SK-N-SH (cell line): ENCODE measurements around the gene CSNK1G2. TPM values are rescaled to one million over a fixed set of nuclear protein-coding genes. Genes with fewer than 3 reads are reported as not detected.

Experiments
- CTCF ChIA-PET: fragments of 300-600, 350-600 bp; formaldehyde crosslinking; extraction: SDS; loops from one replicate; lab custom pipeline; 2021; lab: Yijun Ruan, JAX
- POLR2A ChIA-PET: fragments of 350-600 bp; sonication (Branson Sonifier 250); formaldehyde crosslinking; extraction: SDS; loops from one replicate; lab custom pipeline; 2020; ENCODE audit warnings: antibody characterized with exemption, inconsistent platforms; lab: Yijun Ruan, JAX
- DNase-seq: peaks from one replicate; pipeline ENCODE4 v3.0.0; 2012
- H2AFZ ChIP-seq: fragments of 200-600 bp; sonication (generic); 2 replicates; pipeline ENCODE4 v1.8.1; 2016; ENCODE audit warnings: antibody characterized with exemption, mild to moderate bottlenecking, low read depth
- H3F3A ChIP-seq: fragments of 200-600 bp; sonication (generic); replicated peaks from 2 replicates; pipeline ENCODE3; 2016; ENCODE audit warnings: antibody characterized with exemption, mild to moderate bottlenecking; ENCODE audit not compliant: insufficient read depth
- H3K27ac ChIP-seq, 2 experiments: fragments of 200-500 bp in 1 of 2; fragments of 200-600 bp in 1 of 2; sonication (Bioruptor generic) in 1 of 2; sonication (generic), shearing (Covaris generic) in 1 of 2; 2 replicates each; pipeline versions ENCODE4 v1.5.1 to v1.6.1; 2014 to 2016; ENCODE audit warnings: low read depth in 2 of 2, inconsistent platforms in 1 of 2, low read length in 1 of 2, mild to moderate bottlenecking in 1 of 2, mixed read lengths in 1 of 2
- H3K27me3 ChIP-seq: fragments of 200-600 bp; sonication (generic), shearing (Covaris generic); 2 replicates; pipeline ENCODE4 v1.6.1; 2016; ENCODE audit warnings: mixed run types; ENCODE audit not compliant: insufficient read depth
- H3K36me3 ChIP-seq, 2 experiments: fragments of 200-500 bp in 1 of 2; fragments of 200-600 bp in 1 of 2; sonication (Bioruptor generic) in 1 of 2; sonication (generic) in 1 of 2; replicated peaks in 1 of 2; 2 replicates each; pipeline versions ENCODE3 to v1.5.1; 2014 to 2016; ENCODE audit warnings: low read length in 1 of 2, mild to moderate bottlenecking in 1 of 2; ENCODE audit not compliant: insufficient read depth in 2 of 2, control insufficient read depth in 1 of 2
- H3K4me1 ChIP-seq, 2 experiments: fragments of 200-500 bp in 1 of 2; fragments of 200-600 bp in 1 of 2; sonication (Bioruptor generic) in 1 of 2; sonication (generic), shearing (Covaris generic) in 1 of 2; 2 replicates each; pipeline versions ENCODE4 v1.5.1 to v1.6.1; 2014 to 2016; ENCODE audit warnings: low read depth in 1 of 2, low read length in 1 of 2, mixed run types in 1 of 2; ENCODE audit not compliant: insufficient read depth in 2 of 2, control insufficient read depth in 1 of 2
- H3K4me2 ChIP-seq: fragments of 200-600 bp; sonication (generic), shearing (Covaris generic); 2 replicates; pipeline ENCODE4 v1.6.1; 2017; ENCODE audit warnings: mixed run types
- H3K4me3 ChIP-seq, 2 experiments: fragments of 200-500 bp in 1 of 2; fragments of 200-600 bp in 1 of 2; sonication (Bioruptor generic) in 1 of 2; sonication (generic), shearing (Covaris generic) in 1 of 2; 2 replicates each; pipeline versions ENCODE4 v1.5.1 to v1.8.1; 2014 to 2016; ENCODE audit warnings: low read depth in 2 of 2, inconsistent platforms in 1 of 2, low read length in 1 of 2, mild to moderate bottlenecking in 1 of 2, mixed read lengths in 1 of 2, moderate library complexity in 1 of 2
- H3K79me2 ChIP-seq: fragments of 200-600 bp; sonication (generic); 2 replicates; pipeline ENCODE4 v1.8.1; 2017; ENCODE audit warnings: mild to moderate bottlenecking; ENCODE audit not compliant: insufficient read depth
- H3K9ac ChIP-seq: fragments of 200-600 bp; sonication (generic); 2 replicates; pipeline ENCODE4 v1.6.1; 2017; ENCODE audit warnings: mixed run types
- H3K9me2 ChIP-seq: fragments of 200-600 bp; sonication (generic); 2 replicates; pipeline ENCODE4 v1.6.1; 2017; ENCODE audit warnings: mixed run types
- H3K9me3 ChIP-seq: fragments of 200-600 bp; sonication (generic); 2 replicates; pipeline ENCODE4 v1.6.1; 2017; ENCODE audit warnings: mixed run types, mild to moderate bottlenecking, moderate library complexity
- H4K20me1 ChIP-seq: fragments of 200-600 bp; sonication (generic); 2 replicates; pipeline ENCODE4 v1.6.1; 2017; ENCODE audit warnings: mild to moderate bottlenecking, mixed run types; ENCODE audit not compliant: insufficient read depth
- ELF1 ChIP-seq: IDR thresholded peaks from 2 replicates; pipeline ENCODE4 v1.4.0; 2012
- EZH2phosphoT487 ChIP-seq: fragments of 200-600 bp; sonication (generic); IDR thresholded peaks from 2 replicates; pipeline ENCODE4 v1.6.1; 2017; ENCODE audit warnings: low read depth, mixed run types, mild to moderate bottlenecking, antibody characterized with exemption, moderate library complexity, borderline replicate concordance
- GABPA ChIP-seq: IDR thresholded peaks from 2 replicates; pipeline ENCODE4 v1.4.0; 2012; ENCODE audit warnings: low read depth, mild to moderate bottlenecking
- JUND ChIP-seq: IDR thresholded peaks from 2 replicates; pipeline ENCODE4 v1.4.0; 2012
- MEF2A ChIP-seq: IDR thresholded peaks from 2 replicates; pipeline ENCODE4 v1.4.0; 2012; ENCODE audit warnings: low read depth, borderline replicate concordance
- NFIC ChIP-seq: IDR thresholded peaks from 2 replicates; pipeline ENCODE4 v1.4.0; 2012; ENCODE audit warnings: borderline replicate concordance
- RAD21 ChIP-seq: IDR thresholded peaks from 2 replicates; pipeline ENCODE4 v1.6.1; 2012; ENCODE audit warnings: mild to moderate bottlenecking, low read length
- RXRA ChIP-seq: IDR thresholded peaks from 2 replicates; pipeline ENCODE4 v1.4.0; 2012; ENCODE audit warnings: low read depth, mild to moderate bottlenecking, borderline replicate concordance
- SMC3 ChIP-seq: IDR thresholded peaks from 2 replicates; pipeline ENCODE4 v1.6.1; 2012; ENCODE audit warnings: low read depth, low read length, improper control_type of control experiment
- TAF1 ChIP-seq: IDR thresholded peaks from 2 replicates; pipeline ENCODE4 v1.6.1; 2012; ENCODE audit warnings: low read depth, mild to moderate bottlenecking, low read length, moderate library complexity, borderline replicate concordance
- TCF12 ChIP-seq: IDR thresholded peaks from 2 replicates; pipeline ENCODE4 v1.4.0; 2012
- YY1 ChIP-seq: IDR thresholded peaks from 2 replicates; pipeline ENCODE4 v1.4.0; 2012; ENCODE audit warnings: low read depth, mild to moderate bottlenecking
- WGBS: methylation state at CpG from one replicate; pipeline ENCODE4 v1.1.6; 2017; ENCODE audit warnings: low lambda C conversion rate; 5-methylcytosine and 5-hydroxymethylcytosine counted together
- polyA plus RNA-seq, 3 experiments: library from polyadenylated mRNA; depleted of rRNA; stranded (reverse); fragments of >200 nt; gene quantifications; 2 replicates each; pipeline ENCODE4 v1.2.3, GENCODE V29; 2012
- TF ChIP-seq, protein P1 (sequence below): IDR thresholded peaks from 2 replicates; pipeline ENCODE4 v1.4.0; 2012; ENCODE audit warnings: low read depth, borderline replicate concordance
- TF ChIP-seq, protein P2 (sequence below): fragments of 150-350 bp; IDR thresholded peaks from 2 replicates; pipeline ENCODE4 v1.6.1; 2017; ENCODE audit warnings: antibody characterized with exemption, low read length, low read depth, borderline replicate concordance

The CSNK1G2 gene
- polyA plus RNA-seq, 1 of the 3 experiments (the other 2 are of a cell fraction) = 79.4 TPM

DNA sequence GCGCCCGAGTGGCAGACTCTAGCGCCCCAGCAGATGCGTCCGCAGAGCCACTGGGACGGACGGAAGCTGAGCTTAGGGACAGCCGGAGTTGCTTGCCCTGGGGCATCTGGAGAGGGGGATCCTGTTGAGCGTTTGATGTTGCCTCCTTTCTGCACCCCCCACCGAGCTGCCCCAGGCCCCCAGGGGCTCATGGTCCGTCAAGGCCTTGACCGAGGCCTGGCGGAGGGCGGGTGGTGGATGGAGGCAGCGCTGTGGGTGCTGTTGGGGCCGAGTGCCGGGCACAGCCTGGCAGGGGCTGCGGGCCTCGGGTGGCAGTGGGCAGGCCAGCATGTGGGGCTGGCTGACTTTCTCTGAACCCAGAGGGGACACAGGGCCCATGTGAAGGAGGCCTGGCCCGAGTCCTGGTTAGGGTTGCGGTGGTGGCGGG lies 2.7 kb downstream of the CSNK1G2 start:
- WGBS = 83% methylated on average over 8 of the region's 22 CpGs
- peaks cover 12% of the 10 kb centered on the region for H3F3A ChIP-seq
- TF ChIP-seq, protein P1, sequence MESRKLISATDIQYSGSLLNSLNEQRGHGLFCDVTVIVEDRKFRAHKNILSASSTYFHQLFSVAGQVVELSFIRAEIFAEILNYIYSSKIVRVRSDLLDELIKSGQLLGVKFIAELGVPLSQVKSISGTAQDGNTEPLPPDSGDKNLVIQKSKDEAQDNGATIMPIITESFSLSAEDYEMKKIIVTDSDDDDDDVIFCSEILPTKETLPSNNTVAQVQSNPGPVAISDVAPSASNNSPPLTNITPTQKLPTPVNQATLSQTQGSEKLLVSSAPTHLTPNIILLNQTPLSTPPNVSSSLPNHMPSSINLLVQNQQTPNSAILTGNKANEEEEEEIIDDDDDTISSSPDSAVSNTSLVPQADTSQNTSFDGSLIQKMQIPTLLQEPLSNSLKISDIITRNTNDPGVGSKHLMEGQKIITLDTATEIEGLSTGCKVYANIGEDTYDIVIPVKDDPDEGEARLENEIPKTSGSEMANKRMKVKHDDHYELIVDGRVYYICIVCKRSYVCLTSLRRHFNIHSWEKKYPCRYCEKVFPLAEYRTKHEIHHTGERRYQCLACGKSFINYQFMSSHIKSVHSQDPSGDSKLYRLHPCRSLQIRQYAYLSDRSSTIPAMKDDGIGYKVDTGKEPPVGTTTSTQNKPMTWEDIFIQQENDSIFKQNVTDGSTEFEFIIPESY = no peak
- TF ChIP-seq EZH2phosphoT487 (no peak), NFIC (no peak), JUND (no peak), RAD21 (no peak)
- POLR2A ChIA-PET = no interaction called here
- H3K27ac ChIP-seq = peak overlapping the region in 1 of 2 experiments; percentile 18; a peak in 1 of 4 replicates
- no peaks in the 10 kb centered on the region for H3K27me3 ChIP-seq
- H3K9me2 ChIP-seq = no peaks in the 10 kb centered on the region
- H4K20me1 ChIP-seq = peaks cover 57% of the 10 kb centered on the region
- H3K9me3 ChIP-seq = no peaks in the 10 kb centered on the region
- H3K4me2 ChIP-seq = peak overlapping the region; percentile 97; the same call in 1 of the 2 replicates
- no peak for DNase-seq
- H3K4me1 ChIP-seq = peaks cover 6 to 27% of the 10 kb centered on the region in 2 experiments; a peak in 3 of 4 replicates
- CTCF ChIA-PET = interaction anchor here (0.6 to 2.3 kb wide), 5 partner anchors 9 to 373 kb away, joined by 3 to 15 read pairs (median 6); no protein-coding TSS in a partner anchor
- H3K36me3 ChIP-seq = no peaks in the 10 kb centered on the region
- peaks cover 74% of the 10 kb centered on the region for H3K79me2 ChIP-seq
- H3K4me3 ChIP-seq = no peak overlapping the region
- no peak overlapping the region for H3K9ac ChIP-seq
- H2AFZ ChIP-seq = no peak overlapping the region

DNA sequence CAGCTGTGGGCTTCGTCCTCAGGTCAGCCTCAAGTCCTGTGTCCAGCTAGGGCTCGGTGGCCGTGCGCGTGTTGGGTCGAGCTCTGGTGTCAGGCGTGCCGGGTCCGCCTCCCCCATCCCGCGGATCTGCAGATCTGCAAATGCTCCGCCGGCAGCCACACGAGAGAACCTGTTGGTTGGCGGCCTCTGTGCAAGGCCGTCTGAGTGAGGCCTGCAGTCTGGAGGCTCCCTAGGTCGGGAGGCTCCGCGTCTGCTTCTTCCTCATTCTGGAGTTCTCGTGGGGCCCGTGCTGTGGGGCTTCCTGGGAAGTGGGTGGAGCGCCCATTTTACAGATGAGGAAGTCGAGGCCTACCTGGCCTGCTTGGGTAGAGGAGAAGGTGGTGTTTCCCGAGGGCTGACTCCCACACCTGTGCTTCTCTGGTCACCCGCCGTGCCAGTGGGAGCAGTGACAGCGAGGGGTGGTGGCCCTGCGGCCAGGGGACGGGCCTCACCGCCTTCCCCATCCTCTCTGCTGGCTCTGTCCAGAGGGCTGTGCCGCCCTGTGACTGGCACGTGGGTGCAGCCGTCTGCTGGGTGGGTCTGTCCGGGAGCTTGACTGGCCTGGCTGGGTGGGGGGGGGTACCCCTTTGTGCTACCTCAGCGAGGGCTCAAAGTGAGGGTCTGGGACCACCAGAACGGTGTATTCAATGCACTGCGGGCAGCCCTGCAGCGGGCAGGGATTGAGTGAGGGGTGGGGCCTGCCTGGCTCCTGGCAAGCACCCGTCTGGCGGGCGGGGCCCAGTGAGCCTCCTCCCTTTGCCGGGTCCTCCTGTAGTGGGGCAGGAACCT lies 3.3 kb downstream of the CSNK1G2 start:
- CTCF ChIA-PET = interaction anchor here (0.9 to 2.7 kb wide), 5 partner anchors 12 to 37 kb away, joined by 3 to 24 read pairs (median 15); no protein-coding TSS in a partner anchor
- Histone ChIP-seq H3K4me3 (no peak overlapping the region), H3K27me3 (no peaks in the 10 kb centered on the region), H4K20me1 (peaks cover 63% of the 10 kb centered on the region), H3K9me3 (no peaks in the 10 kb centered on the region), H3F3A (peaks cover 12% of the 10 kb centered on the region), H3K9me2 (no peaks in the 10 kb centered on the region), H3K4me1 (peaks cover 6 to 27% of the 10 kb centered on the region in 2 experiments; a peak in 3 of 4 replicates), H3K4me2 (peak overlapping the region; percentile 97; the same call in 1 of the 2 replicates), H3K9ac (no peak overlapping the region), H3K36me3 (no peaks in the 10 kb centered on the region), H3K27ac (peak overlapping the region in 1 of 2 experiments; percentile 18; a peak in 1 of 4 replicates), H2AFZ (no peak overlapping the region), H3K79me2 (peaks cover 81% of the 10 kb centered on the region)
- POLR2A ChIA-PET = no interaction called here
- TF ChIP-seq RXRA (no peak), TCF12 (no peak), TAF1 (no peak), SMC3 (no peak), NFIC (no peak), GABPA (no peak), YY1 (no peak), ELF1 (no peak), JUND (no peak), EZH2phosphoT487 (no peak), RAD21 (no peak), MEF2A (no peak)
- TF ChIP-seq, protein P2, sequence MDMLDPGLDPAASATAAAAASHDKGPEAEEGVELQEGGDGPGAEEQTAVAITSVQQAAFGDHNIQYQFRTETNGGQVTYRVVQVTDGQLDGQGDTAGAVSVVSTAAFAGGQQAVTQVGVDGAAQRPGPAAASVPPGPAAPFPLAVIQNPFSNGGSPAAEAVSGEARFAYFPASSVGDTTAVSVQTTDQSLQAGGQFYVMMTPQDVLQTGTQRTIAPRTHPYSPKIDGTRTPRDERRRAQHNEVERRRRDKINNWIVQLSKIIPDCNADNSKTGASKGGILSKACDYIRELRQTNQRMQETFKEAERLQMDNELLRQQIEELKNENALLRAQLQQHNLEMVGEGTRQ = no peak
- no peak for DNase-seq
- WGBS = 97% methylated on average over 9 of the region's 42 CpGs
